Endothelial cell (in vitro differentiated cells): Measurements from ENCODE around the gene NHLRC4. TPM values are rescaled to one million over a fixed set of nuclear protein-coding genes. Genes with fewer than 3 reads are reported as not detected.
A peak's percentile ranks its signal among the peaks of the same experiment; 100 is the strongest.

Experiments
- DNase-seq: peaks from one replicate; pipeline ENCODE4 v3.0.0; 2021; ENCODE audit warnings: low spot score
- H3K27ac Mint-ChIP-seq: one replicate; pipeline ENCODE4 v1.8.0; 2021; ENCODE audit warnings: mixed read lengths, inconsistent platforms; ENCODE audit not compliant: unreplicated experiment
- H3K27me3 Mint-ChIP-seq: one replicate; pipeline ENCODE4 v1.8.0; 2021; ENCODE audit warnings: mild to moderate bottlenecking, moderate library complexity, mixed read lengths, inconsistent platforms; ENCODE audit not compliant: unreplicated experiment
- H3K36me3 Mint-ChIP-seq: one replicate; pipeline ENCODE4 v1.8.0; 2021; ENCODE audit warnings: mild to moderate bottlenecking, low read depth, mixed read lengths, inconsistent platforms; ENCODE audit not compliant: unreplicated experiment
- H3K4me1 Mint-ChIP-seq: one replicate; pipeline ENCODE4 v1.8.0; 2021; ENCODE audit warnings: mild to moderate bottlenecking, mixed read lengths, inconsistent platforms; ENCODE audit not compliant: unreplicated experiment
- H3K4me3 Mint-ChIP-seq: one replicate; pipeline ENCODE4 v1.8.0; 2021; ENCODE audit warnings: mild to moderate bottlenecking, mixed read lengths, inconsistent platforms; ENCODE audit not compliant: unreplicated experiment
- H3K9me3 Mint-ChIP-seq: one replicate; pipeline ENCODE4 v1.8.0; 2021; ENCODE audit warnings: mixed read lengths, inconsistent platforms; ENCODE audit not compliant: unreplicated experiment
- total RNA-seq: library from RNA; stranded (reverse); fragmentation: NEBNext Ultra II Directional; extraction: Animal tissue kit (Norgen Biotek cat#: 25700); gene quantifications from one replicate; pipeline ENCODE4 v1.2.1, GENCODE V29; 2021; ENCODE audit not compliant: unreplicated experiment
- TF ChIP-seq, protein P1 (sequence below): fragments of 200-600 bp; sonication (generic); IDR thresholded peaks from one replicate; pipeline ENCODE4 v1.5.0; 2021; ENCODE audit warnings: antibody characterized with exemption; ENCODE audit not compliant: unreplicated experiment

NHLRC4 gene
- total RNA-seq, 1 donor from 2014 or later = 0.69 TPM

DNA sequence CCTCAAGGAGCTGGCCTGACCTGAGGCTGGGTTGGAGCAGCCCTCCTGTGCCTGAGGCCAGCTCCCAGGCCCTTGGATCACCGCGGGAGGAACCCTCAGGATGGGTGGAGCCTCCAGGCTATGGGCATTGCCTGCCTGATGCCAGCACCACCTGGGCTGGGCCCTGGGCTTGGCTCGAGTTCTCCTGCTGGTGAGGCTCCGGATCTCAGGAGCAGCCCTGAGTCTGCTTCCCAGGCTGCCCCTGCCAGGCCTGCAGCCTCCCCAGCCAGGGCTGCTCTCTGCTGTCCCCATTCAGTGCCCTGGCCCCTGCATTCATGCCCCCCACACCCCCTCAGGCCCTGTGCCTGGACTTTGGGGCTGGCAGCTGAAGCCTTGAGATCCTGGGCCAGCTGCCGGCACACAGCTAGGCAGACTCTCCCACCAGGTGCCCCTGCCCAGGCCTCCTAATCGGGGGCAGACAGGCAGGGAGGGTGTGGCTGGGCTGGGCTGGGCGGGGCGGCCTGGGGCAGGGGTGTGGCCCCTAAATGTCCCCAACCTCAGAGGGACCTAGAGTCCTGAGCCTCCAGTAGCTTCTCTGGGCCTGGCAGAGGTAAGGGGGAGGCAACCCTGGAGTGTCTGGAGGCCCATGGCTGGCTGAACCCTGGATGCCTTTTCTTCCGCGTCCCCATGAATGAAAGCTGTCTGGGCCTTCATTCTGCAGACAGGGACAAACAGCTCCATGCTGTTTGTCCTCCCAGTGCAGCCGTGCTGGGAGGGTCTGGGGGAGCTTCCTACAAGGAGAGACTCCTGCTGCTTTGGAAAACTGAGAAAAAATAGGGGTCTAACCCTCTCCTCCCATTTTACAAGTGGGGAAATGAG, 1.8 kb downstream of the NHLRC4 start:
- no peaks in the 10 kb centered on the region for H3K9me3 Mint-ChIP-seq
- H3K4me1 Mint-ChIP-seq = peaks cover 6% of the 10 kb centered on the region
- no peak overlapping the region for H3K27ac Mint-ChIP-seq
- TF ChIP-seq, protein P1, sequence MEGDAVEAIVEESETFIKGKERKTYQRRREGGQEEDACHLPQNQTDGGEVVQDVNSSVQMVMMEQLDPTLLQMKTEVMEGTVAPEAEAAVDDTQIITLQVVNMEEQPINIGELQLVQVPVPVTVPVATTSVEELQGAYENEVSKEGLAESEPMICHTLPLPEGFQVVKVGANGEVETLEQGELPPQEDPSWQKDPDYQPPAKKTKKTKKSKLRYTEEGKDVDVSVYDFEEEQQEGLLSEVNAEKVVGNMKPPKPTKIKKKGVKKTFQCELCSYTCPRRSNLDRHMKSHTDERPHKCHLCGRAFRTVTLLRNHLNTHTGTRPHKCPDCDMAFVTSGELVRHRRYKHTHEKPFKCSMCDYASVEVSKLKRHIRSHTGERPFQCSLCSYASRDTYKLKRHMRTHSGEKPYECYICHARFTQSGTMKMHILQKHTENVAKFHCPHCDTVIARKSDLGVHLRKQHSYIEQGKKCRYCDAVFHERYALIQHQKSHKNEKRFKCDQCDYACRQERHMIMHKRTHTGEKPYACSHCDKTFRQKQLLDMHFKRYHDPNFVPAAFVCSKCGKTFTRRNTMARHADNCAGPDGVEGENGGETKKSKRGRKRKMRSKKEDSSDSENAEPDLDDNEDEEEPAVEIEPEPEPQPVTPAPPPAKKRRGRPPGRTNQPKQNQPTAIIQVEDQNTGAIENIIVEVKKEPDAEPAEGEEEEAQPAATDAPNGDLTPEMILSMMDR = no peak
- H3K36me3 Mint-ChIP-seq = no peaks in the 10 kb centered on the region
- H3K27me3 Mint-ChIP-seq = peaks cover 4% of the 10 kb centered on the region
- no peak for DNase-seq
- H3K4me3 Mint-ChIP-seq = peak overlapping the region; percentile 85

- Mint-ChIP-seq H3K27ac (peak within 1 kb of the TSS; percentile 13), H3K27me3 (peaks cover 4% of the 10 kb centered on the region), H3K4me3 (peak within 1 kb of the TSS; percentile 88), H3K4me1 (peaks cover 6% of the 10 kb centered on the region), H3K36me3 (no peaks in the 10 kb centered on the region), H3K9me3 (no peaks in the 10 kb centered on the region)
- peak; percentile 45 for DNase-seq
- TF ChIP-seq, protein P1 = no peak
Observed at GRCh38 chr16:569445-570254, 2.8 kb downstream of the NHLRC4 start, which contains the start of gene PIGQ. Gene PIGQ, plus strand, starts transcription at chr16:569968. Its CDS starts 4,107 bp downstream, at chr16:574075.

GRCh38 chr16:572865-573650, 6.3 kb downstream of the NHLRC4 start:
- TF ChIP-seq, protein P1 = no peak
- no peak for DNase-seq
- Mint-ChIP-seq H3K27me3 (peaks cover 8% of the 10 kb centered on the region), H3K36me3 (no peaks in the 10 kb centered on the region), H3K9me3 (no peaks in the 10 kb centered on the region), H3K4me1 (peaks cover 10% of the 10 kb centered on the region), H3K4me3 (no peak overlapping the region), H3K27ac (no peak overlapping the region)

- no peaks in the 10 kb centered on the region for H3K36me3 Mint-ChIP-seq
- no peak for DNase-seq
- no peak overlapping the region for H3K4me3 Mint-ChIP-seq
- no peaks in the 10 kb centered on the region for H3K9me3 Mint-ChIP-seq
- peaks cover 8% of the 10 kb centered on the region for H3K27me3 Mint-ChIP-seq
- H3K27ac Mint-ChIP-seq = no peak overlapping the region
- peaks cover 10% of the 10 kb centered on the region for H3K4me1 Mint-ChIP-seq
- TF ChIP-seq, protein P1 = no peak
Observed at GRCh38 chr16:574021-574760, 7.4 kb downstream of the NHLRC4 start.
